K562 (cell line): ENCODE data around the gene LRRC4. TPM values are rescaled to one million over a fixed set of nuclear protein-coding genes. Genes with fewer than 3 reads are reported as not detected.

Source experiments
- ATAC-seq: fragments of 200-7000 bp; cut with Tn5 transposase; 3 replicates; pipeline ENCODE4 v1.9.1; 2020; ENCODE audit warnings: moderate library complexity
- BruUV-seq: library from RNA; stranded (reverse); fragments of 400-500 nt; replicated peaks from 2 replicates; lab custom pipeline; 2021; lab: Mats Ljungman, UMichigan
- CTCF ChIA-PET: fragments of 300-600 bp; formaldehyde crosslinking; extraction: SDS; loops from one replicate; lab custom pipeline; 2021; ENCODE audit warnings: low intra/inter-chr PET ratio; lab: Yijun Ruan, JAX
- POLR2A ChIA-PET: fragments of 300-600, 350-650 bp; sonication (Branson Sonifier 250); formaldehyde crosslinking; extraction: SDS; loops from one replicate; lab custom pipeline; 2021; ENCODE audit warnings: antibody characterized with exemption, inconsistent platforms; lab: Yijun Ruan, JAX
- DNase-seq, 4 experiments: peaks; one replicate each; pipeline versions ENCODE4 v3.0.0 to v3.0.0-alpha.2; 2011 to 2018; ENCODE audit warnings: low spot score in 3 of 4, mixed read lengths in 3 of 4; ENCODE audit errors: extremely low read depth in 1 of 4
- FAIRE-seq: peaks from 2 replicates; lab custom pipeline; 2011; peaks lifted over from hg19 to GRCh38; lab: Jason Lieb, UNC
- H2AFZ ChIP-seq: 2 replicates; pipeline ENCODE4 v1.6.0; 2011; ENCODE audit warnings: low read depth, low read length, control low read depth, inconsistent platforms
- H3K27ac ChIP-seq: fragments of 200-600 bp; 3 replicates; pipeline ENCODE4 v1.8.0; 2011; ENCODE audit warnings: low read depth, mild to moderate bottlenecking, control low read depth, inconsistent platforms, low read length, moderate library complexity, mixed read lengths; ENCODE audit errors: extremely low read depth
- H3K27me3 ChIP-seq, 2 experiments: fragments of 300-600 bp in 1 of 2; 2 replicates in 1 of 2; 3 replicates in 1 of 2; pipeline versions ENCODE4 v1.6.0 to v1.8.0; 2011; ENCODE audit warnings: inconsistent platforms in 2 of 2, low read length in 2 of 2, mild to moderate bottlenecking in 1 of 2, mixed read lengths in 1 of 2, moderate library complexity in 1 of 2; ENCODE audit not compliant: control insufficient read depth in 2 of 2, insufficient read depth in 2 of 2
- H3K36me3 ChIP-seq: fragments of 300-600 bp; 3 replicates; pipeline ENCODE4 v1.8.0; 2011; ENCODE audit warnings: mild to moderate bottlenecking, low read length, inconsistent platforms; ENCODE audit not compliant: control insufficient read depth, insufficient read depth
- H3K4me1 ChIP-seq, 2 experiments: fragments of 200-600 bp in 1 of 2; replicated peaks in 1 of 2; 2 replicates in 1 of 2; 3 replicates in 1 of 2; pipeline versions ENCODE4 v1.5.1 to v1.8.0; 2011; ENCODE audit warnings: inconsistent platforms in 2 of 2, low read length in 2 of 2, mild to moderate bottlenecking in 1 of 2, mixed read lengths in 1 of 2, moderate library complexity in 1 of 2; ENCODE audit not compliant: control insufficient read depth in 2 of 2, insufficient read depth in 2 of 2
- H3K4me2 ChIP-seq: 2 replicates; pipeline ENCODE4 v1.6.1; 2011; ENCODE audit warnings: low read length, control low read depth, inconsistent platforms, mixed read lengths; ENCODE audit not compliant: insufficient read depth
- H3K4me3 ChIP-seq: fragments of 200-600 bp; sonication (generic), shearing (Covaris generic); 2 replicates; pipeline ENCODE4 v1.5.1; 2016; ENCODE audit warnings: control low read depth, inconsistent platforms
- H3K79me2 ChIP-seq: fragments of 200-600 bp; 3 replicates; pipeline ENCODE4 v1.8.0; 2011; ENCODE audit warnings: low read length, inconsistent platforms; ENCODE audit not compliant: control insufficient read depth, insufficient read depth
- H3K9ac ChIP-seq, 2 experiments: 2 replicates each; pipeline versions ENCODE4 v1.6.0 to v1.6.1; 2011; ENCODE audit warnings: low read depth in 2 of 2, low read length in 2 of 2, control low read depth in 1 of 2, inconsistent platforms in 1 of 2, mild to moderate bottlenecking in 1 of 2, mixed read lengths in 1 of 2; ENCODE audit not compliant: insufficient read depth in 1 of 2
- H3K9me1 ChIP-seq: one replicate; pipeline ENCODE4 v1.6.0; 2011; ENCODE audit warnings: inconsistent platforms, mild to moderate bottlenecking, low read length, moderate library complexity; ENCODE audit not compliant: control insufficient read depth, insufficient read depth
- H3K9me3 ChIP-seq: replicated peaks from 2 replicates; pipeline ENCODE4 v1.5.1; 2011; ENCODE audit warnings: low read depth, low read length, inconsistent platforms; ENCODE audit not compliant: control insufficient read depth, insufficient read depth
- H4K20me1 ChIP-seq: replicated peaks from 2 replicates; pipeline ENCODE4 v1.6.1; 2011; ENCODE audit warnings: low read length, inconsistent platforms, mixed read lengths; ENCODE audit not compliant: control insufficient read depth, insufficient read depth
- ASH1L ChIP-seq: fragments of 450-650 bp; IDR thresholded peaks from 2 replicates; pipeline ENCODE4 v1.6.1; 2018; ENCODE audit warnings: borderline replicate concordance, mild to moderate bottlenecking, low read depth; ENCODE audit not compliant: partially characterized antibody
- CBX8 ChIP-seq: fragments of 200-600 bp; sonication (generic); IDR thresholded peaks from 2 replicates; pipeline ENCODE4 v1.6.1; 2012; ENCODE audit warnings: borderline replicate concordance, mixed run types, low read depth, mild to moderate bottlenecking, moderate library complexity, mixed read lengths, low read length, control low read depth, inconsistent platforms; ENCODE audit not compliant: poor library complexity, severe bottlenecking; ENCODE audit errors: extremely low read depth
- DNMT1 ChIP-seq: fragments of 450-650 bp; IDR thresholded peaks from 2 replicates; pipeline ENCODE4 v1.6.1; 2016; ENCODE audit warnings: antibody characterized with exemption, mild to moderate bottlenecking
- PTBP1 ChIP-seq: fragments of 200-400 bp; formaldehyde crosslinking; IDR thresholded peaks from 2 replicates; pipeline ENCODE4 v1.6.1; 2017; ENCODE audit warnings: low read depth, low read length
- ZNF146 ChIP-seq: IDR thresholded peaks from one replicate; pipeline ENCODE4 v1.6.1; 2018; ENCODE audit warnings: missing compliant biosample characterization; ENCODE audit not compliant: unreplicated experiment
- ZNF778 ChIP-seq: fragments of 450-650 bp; formaldehyde crosslinking; IDR thresholded peaks from 2 replicates; pipeline ENCODE4 v1.4.0; 2020; ENCODE audit warnings: mild to moderate bottlenecking, moderate library complexity
- ZSCAN29 ChIP-seq: fragments of 450-650 bp; IDR thresholded peaks from 2 replicates; pipeline ENCODE4 v1.6.1; 2017
- WGBS: fragments of 100-300 bp; shearing (Covaris generic); methylation state at CpG from one replicate; pipeline ENCODE4 v1.1.6; 2016; ENCODE audit warnings: low coverage, mixed read lengths; ENCODE audit not compliant: insufficient coverage; ENCODE audit errors: missing lambda C conversion rate; 5-methylcytosine and 5-hydroxymethylcytosine counted together
- in situ Hi-C: fragments of 300-500 bp; cut with MboI; formaldehyde crosslinking; loops from 4 replicates; pipeline ENCODE4 v1.15.0; 2018; ENCODE audit warnings: inconsistent platforms, mixed read lengths
- intact Hi-C: fragments of 100-400 bp; cut with micrococcal nuclease; formaldehyde crosslinking; loops from 2 replicates; pipeline ENCODE4 v1.14.2; 2022
- polyA plus RNA-seq, 8 experiments: library from polyadenylated mRNA; depleted of rRNA in 4 of 8; stranded (reverse) in 5 of 8; unstranded in 3 of 8; fragments of >200 nt; fragmentation: Nextera tagmentation in 2 of 8; fragmentation: Illumina TruSeq in 1 of 8; extraction: Ambion mirVana in 2 of 8; extraction: Trizol in 1 of 8; gene quantifications; 2 replicates each; pipeline versions ENCODE4 v1.2.1 to v1.2.3, GENCODE V29; 2011 to 2014; ENCODE audit warnings: inconsistent platforms in 1 of 8, missing spikeins in 1 of 8
- total RNA-seq, 7 experiments: library from RNA; depleted of rRNA in 6 of 7; stranded (reverse); fragments of >200 nt in 6 of 7; fragmentation: Illumina TruSeq in 2 of 7; extraction: Trizol in 2 of 7; gene quantifications; 2 replicates each; pipeline versions ENCODE4 v1.2.1 to v1.2.3, GENCODE V29; 2011 to 2021; ENCODE audit warnings: low replicate concordance in 1 of 7
- TF ChIP-seq, protein P1 (sequence below): fragments of 200-400 bp; formaldehyde crosslinking; IDR thresholded peaks from 2 replicates; pipeline ENCODE4 v1.6.1; 2017; ENCODE audit warnings: mild to moderate bottlenecking, low read depth, low read length, moderate library complexity
- TF ChIP-seq, protein P2 (sequence below): fragments of 450-650 bp; formaldehyde crosslinking; IDR thresholded peaks from 2 replicates; pipeline ENCODE4 v1.4.0; 2020; ENCODE audit warnings: mild to moderate bottlenecking, moderate library complexity
- TF ChIP-seq, protein P3 (sequence below): fragments of 250-450 bp; sonication (Bioruptor Pico); IDR thresholded peaks from 2 replicates; pipeline ENCODE4 v1.4.0; 2020

LRRC4 gene
- total and polyA plus RNA-seq, 9 of the 15 experiments (the other 6 are each of a cell fraction or from before 2014, with no cell fraction given) = 0.04 to 0.11 TPM; not detected in 7

DNA sequence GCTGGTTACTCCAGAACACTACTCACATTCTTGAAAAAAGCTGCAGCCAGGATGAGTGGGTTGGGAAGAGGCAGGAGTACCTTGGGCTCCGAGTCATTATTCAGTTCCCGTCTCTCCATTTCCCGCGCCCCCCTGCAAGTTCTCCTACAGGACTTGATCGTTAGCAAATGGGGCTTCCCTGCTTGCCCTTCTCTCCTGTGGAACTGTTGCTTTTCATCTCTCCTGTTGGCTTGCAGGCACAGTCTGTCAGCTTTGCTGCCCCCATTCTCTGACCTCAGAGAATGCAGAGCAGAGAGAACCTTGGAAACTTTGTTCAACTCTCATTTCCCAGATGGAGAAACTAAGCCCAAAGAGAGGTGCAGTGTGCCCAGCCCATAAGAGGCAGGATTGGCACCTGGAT lies 35.6 kb upstream of the LRRC4 start:
- CTCF ChIA-PET = no interaction called here
- TF ChIP-seq ZNF778 (CRISPR knock-in tag) (no peak), ZNF146 (no peak), ASH1L (no peak), CBX8 (no peak), DNMT1 (no peak), PTBP1 (no peak), ZSCAN29 (no peak)
- TF ChIP-seq, protein P1, sequence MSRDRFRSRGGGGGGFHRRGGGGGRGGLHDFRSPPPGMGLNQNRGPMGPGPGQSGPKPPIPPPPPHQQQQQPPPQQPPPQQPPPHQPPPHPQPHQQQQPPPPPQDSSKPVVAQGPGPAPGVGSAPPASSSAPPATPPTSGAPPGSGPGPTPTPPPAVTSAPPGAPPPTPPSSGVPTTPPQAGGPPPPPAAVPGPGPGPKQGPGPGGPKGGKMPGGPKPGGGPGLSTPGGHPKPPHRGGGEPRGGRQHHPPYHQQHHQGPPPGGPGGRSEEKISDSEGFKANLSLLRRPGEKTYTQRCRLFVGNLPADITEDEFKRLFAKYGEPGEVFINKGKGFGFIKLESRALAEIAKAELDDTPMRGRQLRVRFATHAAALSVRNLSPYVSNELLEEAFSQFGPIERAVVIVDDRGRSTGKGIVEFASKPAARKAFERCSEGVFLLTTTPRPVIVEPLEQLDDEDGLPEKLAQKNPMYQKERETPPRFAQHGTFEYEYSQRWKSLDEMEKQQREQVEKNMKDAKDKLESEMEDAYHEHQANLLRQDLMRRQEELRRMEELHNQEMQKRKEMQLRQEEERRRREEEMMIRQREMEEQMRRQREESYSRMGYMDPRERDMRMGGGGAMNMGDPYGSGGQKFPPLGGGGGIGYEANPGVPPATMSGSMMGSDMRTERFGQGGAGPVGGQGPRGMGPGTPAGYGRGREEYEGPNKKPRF = no peak
- TF ChIP-seq, protein P2, sequence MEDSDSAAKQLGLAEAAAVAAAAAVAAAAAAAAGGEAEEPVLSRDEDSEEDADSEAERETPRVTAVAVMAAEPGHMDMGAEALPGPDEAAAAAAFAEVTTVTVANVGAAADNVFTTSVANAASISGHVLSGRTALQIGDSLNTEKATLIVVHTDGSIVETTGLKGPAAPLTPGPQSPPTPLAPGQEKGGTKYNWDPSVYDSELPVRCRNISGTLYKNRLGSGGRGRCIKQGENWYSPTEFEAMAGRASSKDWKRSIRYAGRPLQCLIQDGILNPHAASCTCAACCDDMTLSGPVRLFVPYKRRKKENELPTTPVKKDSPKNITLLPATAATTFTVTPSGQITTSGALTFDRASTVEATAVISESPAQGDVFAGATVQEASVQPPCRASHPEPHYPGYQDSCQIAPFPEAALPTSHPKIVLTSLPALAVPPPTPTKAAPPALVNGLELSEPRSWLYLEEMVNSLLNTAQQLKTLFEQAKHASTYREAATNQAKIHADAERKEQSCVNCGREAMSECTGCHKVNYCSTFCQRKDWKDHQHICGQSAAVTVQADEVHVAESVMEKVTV (CRISPR knock-in tag) = no peak
- TF ChIP-seq, protein P3, sequence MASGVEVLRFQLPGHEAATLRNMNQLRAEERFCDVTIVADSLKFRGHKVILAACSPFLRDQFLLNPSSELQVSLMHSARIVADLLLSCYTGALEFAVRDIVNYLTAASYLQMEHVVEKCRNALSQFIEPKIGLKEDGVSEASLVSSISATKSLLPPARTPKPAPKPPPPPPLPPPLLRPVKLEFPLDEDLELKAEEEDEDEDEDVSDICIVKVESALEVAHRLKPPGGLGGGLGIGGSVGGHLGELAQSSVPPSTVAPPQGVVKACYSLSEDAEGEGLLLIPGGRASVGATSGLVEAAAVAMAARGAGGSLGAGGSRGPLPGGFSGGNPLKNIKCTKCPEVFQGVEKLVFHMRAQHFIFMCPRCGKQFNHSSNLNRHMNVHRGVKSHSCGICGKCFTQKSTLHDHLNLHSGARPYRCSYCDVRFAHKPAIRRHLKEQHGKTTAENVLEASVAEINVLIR (CRISPR knock-in tag) = no peak
- 93% methylated on average over 5 of the region's 5 CpGs for WGBS

More for the DNA sequence above, 35.6 kb upstream of the LRRC4 start:
- ATAC-seq (no peak), DNase-seq (no peak), FAIRE-seq (no peak)
- Histone ChIP-seq H3K79me2 (no peaks in the 10 kb centered on the region), H4K20me1 (peaks cover 10% of the 10 kb centered on the region), H3K4me1 (no peaks in the 10 kb centered on the region), H3K27ac (no peak overlapping the region), H3K4me2 (no peak overlapping the region), H3K36me3 (peaks cover 37% of the 10 kb centered on the region), H3K9me1 (no peaks in the 10 kb centered on the region), H2AFZ (no peak overlapping the region), H3K4me3 (no peak overlapping the region), H3K9me3 (no peaks in the 10 kb centered on the region), H3K9ac (no peak overlapping the region), H3K27me3 (no peaks in the 10 kb centered on the region)
- in situ Hi-C loops = no loop called here
- BruUV-seq = no TSS peak
- POLR2A ChIA-PET = interaction anchor here (0.6 to 0.7 kb wide), 2 partner anchors 133 to 138 kb away, joined by 3 read pairs; no protein-coding TSS in a partner anchor
- intact Hi-C loops = no loop called here
